DOHH2 (cell line): ENCODE measurements around the gene DGKD.

ENCODE experiments used
- EZH2phosphoT487 ChIP-seq: fragments of 200-600 bp; sonication (generic); IDR thresholded peaks from 2 replicates; pipeline ENCODE4 v1.6.1; 2017; ENCODE audit warnings: borderline replicate concordance, mild to moderate bottlenecking, antibody characterized with exemption, low read length, moderate library complexity, mixed read lengths
- TF ChIP-seq, protein P1 (sequence below): fragments of 200-600 bp; sonication (generic); IDR thresholded peaks from one replicate; pipeline ENCODE4 v1.5.1; 2014; ENCODE audit warnings: antibody characterized with exemption, mild to moderate bottlenecking, low read depth, low read length; ENCODE audit not compliant: poor library complexity, severe bottlenecking

DNA sequence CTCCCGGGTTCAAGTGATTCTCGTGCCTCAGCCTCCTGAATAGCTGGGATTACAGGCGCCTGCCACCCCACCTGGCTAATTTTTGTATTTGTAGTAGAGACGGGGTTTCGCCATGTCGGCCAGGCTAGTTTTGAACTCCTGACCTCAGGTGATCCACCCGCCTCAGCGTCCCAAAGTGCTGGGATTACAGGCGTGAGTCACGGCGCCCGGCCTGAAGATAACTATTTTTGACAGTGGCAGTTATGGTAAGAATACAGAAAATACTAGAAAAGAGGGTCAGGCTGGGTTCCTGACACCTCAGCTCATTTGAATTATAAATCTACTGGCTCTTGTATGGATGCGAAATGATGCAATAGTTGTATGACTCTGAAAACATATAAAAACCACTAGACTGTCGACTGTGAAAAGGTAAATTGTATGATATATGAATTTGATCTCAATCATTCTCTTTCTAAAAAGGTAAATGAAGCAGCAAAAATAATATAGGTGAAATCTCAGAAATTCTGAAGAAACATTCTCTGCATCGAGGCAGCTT lies 11.1 kb upstream of the DGKD start:
- TF ChIP-seq, protein P1, sequence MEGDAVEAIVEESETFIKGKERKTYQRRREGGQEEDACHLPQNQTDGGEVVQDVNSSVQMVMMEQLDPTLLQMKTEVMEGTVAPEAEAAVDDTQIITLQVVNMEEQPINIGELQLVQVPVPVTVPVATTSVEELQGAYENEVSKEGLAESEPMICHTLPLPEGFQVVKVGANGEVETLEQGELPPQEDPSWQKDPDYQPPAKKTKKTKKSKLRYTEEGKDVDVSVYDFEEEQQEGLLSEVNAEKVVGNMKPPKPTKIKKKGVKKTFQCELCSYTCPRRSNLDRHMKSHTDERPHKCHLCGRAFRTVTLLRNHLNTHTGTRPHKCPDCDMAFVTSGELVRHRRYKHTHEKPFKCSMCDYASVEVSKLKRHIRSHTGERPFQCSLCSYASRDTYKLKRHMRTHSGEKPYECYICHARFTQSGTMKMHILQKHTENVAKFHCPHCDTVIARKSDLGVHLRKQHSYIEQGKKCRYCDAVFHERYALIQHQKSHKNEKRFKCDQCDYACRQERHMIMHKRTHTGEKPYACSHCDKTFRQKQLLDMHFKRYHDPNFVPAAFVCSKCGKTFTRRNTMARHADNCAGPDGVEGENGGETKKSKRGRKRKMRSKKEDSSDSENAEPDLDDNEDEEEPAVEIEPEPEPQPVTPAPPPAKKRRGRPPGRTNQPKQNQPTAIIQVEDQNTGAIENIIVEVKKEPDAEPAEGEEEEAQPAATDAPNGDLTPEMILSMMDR, result no peak
- TF ChIP-seq EZH2phosphoT487, result no peak
